HFFc6 (cell line): ENCODE results near the gene SAFB. TPM values are rescaled to one million over a fixed set of nuclear protein-coding genes. Genes with fewer than 3 reads are reported as not detected.

Source experiments
- DNase-seq: peaks from one replicate; pipeline ENCODE4 v3.0.0-alpha.2; 2018
- H3K27ac Mint-ChIP-seq: 2 replicates; pipeline ENCODE4 v1.8.0; 2020; ENCODE audit warnings: mild to moderate bottlenecking, mixed read lengths
- H3K27me3 Mint-ChIP-seq: 2 replicates; pipeline ENCODE4 v1.8.0; 2021; ENCODE audit warnings: mild to moderate bottlenecking, moderate library complexity, mixed read lengths; ENCODE audit not compliant: insufficient read depth
- H3K36me3 Mint-ChIP-seq: 2 replicates; pipeline ENCODE4 v1.8.0; 2021; ENCODE audit warnings: low read depth, mixed read lengths
- H3K4me1 Mint-ChIP-seq: 2 replicates; pipeline ENCODE4 v1.8.0; 2020; ENCODE audit warnings: low read depth, mixed read lengths
- H3K4me3 Mint-ChIP-seq: 2 replicates; pipeline ENCODE4 v1.8.0; 2020; ENCODE audit warnings: mild to moderate bottlenecking, moderate library complexity, mixed read lengths
- H3K9me3 Mint-ChIP-seq: 2 replicates; pipeline ENCODE4 v1.8.0; 2020; ENCODE audit warnings: mild to moderate bottlenecking, mixed read lengths
- CTCF ChIP-seq: fragments of 200-600 bp; sonication (generic); IDR thresholded peaks from 2 replicates; pipeline ENCODE4 v1.5.0; 2021; ENCODE audit warnings: antibody characterized with exemption, mild to moderate bottlenecking
- total RNA-seq, 6 experiments: library from RNA; stranded (reverse); fragmentation: NEBNext Ultra II Directional; extraction: Animal tissue kit (Norgen Biotek cat#: 25700); gene quantifications; 2 replicates in 1 of 6; 3 replicates in 5 of 6; pipeline ENCODE4 v1.2.3, GENCODE V29; 2021

The SAFB gene
- total RNA-seq, 6 experiments from 2014 or later, result 41.7 to 53.6 (median 49.3) TPM

- Mint-ChIP-seq H3K4me3 (peak overlapping the region; percentile 100; the same call in 1 of the 2 replicates), H3K4me1 (peaks cover 45% of the 10 kb centered on the region), H3K36me3 (peaks cover 55% of the 10 kb centered on the region), H3K27ac (no peak overlapping the region), H3K27me3 (peaks cover 3% of the 10 kb centered on the region), H3K9me3 (peaks cover 3% of the 10 kb centered on the region; the same call in 1 of the 2 replicates)
- DNase-seq, result no peak
- no peak for TF ChIP-seq CTCF
Observed at GRCh38 chr19:5619946-5620345, 2.9 kb upstream of the SAFB start.

- peaks cover 3% of the 10 kb centered on the region; the same call in 1 of the 2 replicates for H3K9me3 Mint-ChIP-seq
- no peak for TF ChIP-seq CTCF
- peaks cover 3% of the 10 kb centered on the region for H3K27me3 Mint-ChIP-seq
- no peak for DNase-seq
- peaks cover 45% of the 10 kb centered on the region for H3K4me1 Mint-ChIP-seq
- H3K4me3 Mint-ChIP-seq, result peak overlapping the region; percentile 100
- H3K27ac Mint-ChIP-seq, result peak overlapping the region; percentile 82
- H3K36me3 Mint-ChIP-seq, result peaks cover 57% of the 10 kb centered on the region
Observed at GRCh38 chr19:5621311-5621944, 1.5 kb upstream of the SAFB start.

GRCh38 chr19:5621945-5622464, 878 bp upstream of the SAFB start:
- Mint-ChIP-seq H3K4me1 (peaks cover 48% of the 10 kb centered on the region), H3K36me3 (peaks cover 60% of the 10 kb centered on the region), H3K27ac (peak overlapping the region; percentile 100), H3K4me3 (peak overlapping the region; percentile 100), H3K9me3 (peaks cover 3% of the 10 kb centered on the region; the same call in 1 of the 2 replicates), H3K27me3 (peaks cover 3% of the 10 kb centered on the region)
- TF ChIP-seq CTCF, result no peak
- no peak for DNase-seq

- no peak for DNase-seq
- peaks cover 67% of the 10 kb centered on the region for H3K36me3 Mint-ChIP-seq
- peaks cover 61% of the 10 kb centered on the region for H3K4me1 Mint-ChIP-seq
- peak overlapping the region; percentile 100 for H3K27ac Mint-ChIP-seq
- peak overlapping the region; percentile 100 for H3K4me3 Mint-ChIP-seq
- H3K27me3 Mint-ChIP-seq, result peaks cover 3% of the 10 kb centered on the region
- peaks cover 3% of the 10 kb centered on the region; the same call in 1 of the 2 replicates for H3K9me3 Mint-ChIP-seq
- no peak for TF ChIP-seq CTCF
Observed at GRCh38 chr19:5623397-5624017, 624 bp downstream of the SAFB start.

- Mint-ChIP-seq H3K27ac (peak overlapping the region; percentile 100), H3K4me1 (peaks cover 62% of the 10 kb centered on the region), H3K27me3 (peaks cover 3% of the 10 kb centered on the region), H3K36me3 (peaks cover 69% of the 10 kb centered on the region), H3K4me3 (peak overlapping the region; percentile 100), H3K9me3 (peaks cover 3% of the 10 kb centered on the region; the same call in 1 of the 2 replicates)
- TF ChIP-seq CTCF, result no peak
- peak; percentile 32 for DNase-seq
Observed at GRCh38 chr19:5624018-5624663, 1.3 kb downstream of the SAFB start.
